PC-9 (cell line): Measurements from ENCODE around the gene C16orf86. TPM values are rescaled to one million over a fixed set of nuclear protein-coding genes. Genes with fewer than 3 reads are reported as not detected.

ENCODE experiments used
- BruUV-seq: library from RNA; stranded (reverse); fragments of 400-500 nt; replicated peaks from 2 replicates; lab custom pipeline; 2021; lab: Mats Ljungman, UMichigan
- CTCF ChIA-PET: fragments of 300-600 bp; sonication (Branson Sonifier 250); formaldehyde crosslinking; loops from one replicate; lab custom pipeline; 2022; ENCODE audit warnings: antibody characterized with exemption; lab: Charles Lee
- POLR2A ChIA-PET: fragments of 300-600 bp; sonication (Branson Sonifier 250); formaldehyde crosslinking; loops from one replicate; lab custom pipeline; 2022; ENCODE audit warnings: antibody characterized with exemption; ENCODE audit not compliant: unreplicated experiment; lab: Charles Lee
- DNase-seq, 2 experiments: peaks; one replicate each; pipeline versions ENCODE4 v3.0.0 to v3.0.0-alpha.2; 2015 to 2022; ENCODE audit warnings: mixed read lengths in 1 of 2
- H2AFZ ChIP-seq: fragments of 200-600 bp; sonication (generic); 2 replicates; pipeline ENCODE4 v1.8.1; 2017; ENCODE audit warnings: antibody characterized with exemption
- H3F3A ChIP-seq: fragments of 200-600 bp; sonication (generic); 2 replicates; pipeline ENCODE4 v1.8.1; 2017; ENCODE audit warnings: antibody characterized with exemption, mild to moderate bottlenecking, low read depth; ENCODE audit not compliant: insufficient read depth
- H3K27ac ChIP-seq: fragments of 200-600 bp; sonication (generic); 2 replicates; pipeline ENCODE4 v1.6.1; 2016; ENCODE audit warnings: mixed run types
- H3K27me3 ChIP-seq: fragments of 200-600 bp; sonication (generic); 2 replicates; pipeline ENCODE4 v1.6.1; 2016; ENCODE audit warnings: low read depth, mixed run types; ENCODE audit not compliant: insufficient read depth
- H3K36me3 ChIP-seq: fragments of 200-600 bp; sonication (generic); 2 replicates; pipeline ENCODE4 v1.6.1; 2016; ENCODE audit warnings: low read depth, mixed run types
- H3K4me1 ChIP-seq: fragments of 200-600 bp; sonication (generic); replicated peaks from 2 replicates; pipeline ENCODE4 v1.6.1; 2016; ENCODE audit warnings: mixed run types; ENCODE audit not compliant: insufficient read depth
- H3K4me2 ChIP-seq: fragments of 200-600 bp; sonication (generic); 2 replicates; pipeline ENCODE4 v1.6.1; 2017; ENCODE audit warnings: mixed run types
- H3K4me3 ChIP-seq: fragments of 200-600 bp; sonication (generic); 2 replicates; pipeline ENCODE4 v1.6.1; 2016; ENCODE audit warnings: mixed run types
- H3K79me2 ChIP-seq: fragments of 200-600 bp; sonication (generic); 2 replicates; pipeline ENCODE4 v1.6.1; 2017; ENCODE audit warnings: low read depth, mixed run types
- H3K9me2 ChIP-seq: fragments of 200-600 bp; sonication (generic); 2 replicates; pipeline ENCODE4 v1.8.1; 2017; ENCODE audit warnings: mild to moderate bottlenecking; ENCODE audit not compliant: insufficient read depth
- H3K9me3 ChIP-seq: fragments of 200-600 bp; sonication (generic); 2 replicates; pipeline ENCODE4 v1.8.1; 2016; ENCODE audit warnings: low read depth; ENCODE audit not compliant: insufficient read depth
- H4K20me1 ChIP-seq: fragments of 200-600 bp; sonication (generic); 2 replicates; pipeline ENCODE4 v1.8.1; 2017; ENCODE audit not compliant: insufficient read depth
- EZH2 ChIP-seq: fragments of 200-600 bp; sonication (generic); IDR thresholded peaks from 2 replicates; pipeline ENCODE4 v1.8.0; 2017; ENCODE audit warnings: antibody characterized with exemption, low read depth
- intact Hi-C: fragments of 100-400 bp; cut with micrococcal nuclease; formaldehyde crosslinking; loops from one replicate; pipeline ENCODE4 v1.10.0; 2022; ENCODE audit not compliant: unreplicated experiment
- total RNA-seq: library from RNA; stranded (reverse); gene quantifications from 2 replicates; pipeline ENCODE4 v1.2.3, GENCODE V29; 2021
- TF ChIP-seq, protein P1 (sequence below): fragments of 200-600 bp; sonication (generic); conservative IDR thresholded peaks from 2 replicates; pipeline ENCODE4 v1.6.1; 2017; ENCODE audit warnings: mixed run types, antibody characterized with exemption, mild to moderate bottlenecking, moderate library complexity

The C16orf86 gene
- total RNA-seq, 1 experiment from 2014 or later: 0.46 TPM

DNA sequence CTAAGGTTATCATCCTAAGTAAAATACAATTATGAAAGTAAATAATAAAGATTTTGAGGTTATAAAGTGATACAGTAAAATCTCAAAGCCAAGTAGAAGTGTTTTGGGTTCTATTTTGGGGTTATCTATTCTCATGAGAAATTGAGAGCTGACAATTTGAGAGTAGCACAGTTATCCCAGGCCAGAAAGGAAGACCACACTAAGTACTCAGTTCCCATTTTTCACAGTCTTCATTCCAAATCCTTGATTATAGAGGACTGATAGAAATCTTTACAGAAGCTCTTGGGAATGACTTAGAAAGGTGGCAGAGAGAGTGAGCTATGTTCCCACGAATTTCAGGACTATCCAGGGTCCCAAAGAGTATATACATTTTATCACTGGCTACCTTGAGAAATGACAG lies 47.9 kb downstream of the C16orf86 start:
- DNase-seq: no peak
- Histone ChIP-seq H3K27ac (no peak overlapping the region), H3K9me3 (no peaks in the 10 kb centered on the region), H3K79me2 (peaks cover 67% of the 10 kb centered on the region), H4K20me1 (peaks cover 6% of the 10 kb centered on the region; the same call in 1 of the 2 replicates), H3K4me1 (peaks cover 11% of the 10 kb centered on the region), H3K27me3 (no peaks in the 10 kb centered on the region), H3K36me3 (no peaks in the 10 kb centered on the region), H3K4me3 (no peak overlapping the region), H3F3A (no peaks in the 10 kb centered on the region), H3K9me2 (no peaks in the 10 kb centered on the region), H3K4me2 (no peak overlapping the region), H2AFZ (no peak overlapping the region)
- ChIA-PET POLR2A (no interaction called here), CTCF (interaction anchor here (0.6 kb wide), 1 partner anchor 214 kb away, joined by 8 read pairs; no protein-coding TSS in a partner anchor)
- TF ChIP-seq EZH2: no peak
- TF ChIP-seq, protein P1, sequence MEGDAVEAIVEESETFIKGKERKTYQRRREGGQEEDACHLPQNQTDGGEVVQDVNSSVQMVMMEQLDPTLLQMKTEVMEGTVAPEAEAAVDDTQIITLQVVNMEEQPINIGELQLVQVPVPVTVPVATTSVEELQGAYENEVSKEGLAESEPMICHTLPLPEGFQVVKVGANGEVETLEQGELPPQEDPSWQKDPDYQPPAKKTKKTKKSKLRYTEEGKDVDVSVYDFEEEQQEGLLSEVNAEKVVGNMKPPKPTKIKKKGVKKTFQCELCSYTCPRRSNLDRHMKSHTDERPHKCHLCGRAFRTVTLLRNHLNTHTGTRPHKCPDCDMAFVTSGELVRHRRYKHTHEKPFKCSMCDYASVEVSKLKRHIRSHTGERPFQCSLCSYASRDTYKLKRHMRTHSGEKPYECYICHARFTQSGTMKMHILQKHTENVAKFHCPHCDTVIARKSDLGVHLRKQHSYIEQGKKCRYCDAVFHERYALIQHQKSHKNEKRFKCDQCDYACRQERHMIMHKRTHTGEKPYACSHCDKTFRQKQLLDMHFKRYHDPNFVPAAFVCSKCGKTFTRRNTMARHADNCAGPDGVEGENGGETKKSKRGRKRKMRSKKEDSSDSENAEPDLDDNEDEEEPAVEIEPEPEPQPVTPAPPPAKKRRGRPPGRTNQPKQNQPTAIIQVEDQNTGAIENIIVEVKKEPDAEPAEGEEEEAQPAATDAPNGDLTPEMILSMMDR: no peak
- intact Hi-C loops: no loop called here
- no TSS peak for BruUV-seq

DNA sequence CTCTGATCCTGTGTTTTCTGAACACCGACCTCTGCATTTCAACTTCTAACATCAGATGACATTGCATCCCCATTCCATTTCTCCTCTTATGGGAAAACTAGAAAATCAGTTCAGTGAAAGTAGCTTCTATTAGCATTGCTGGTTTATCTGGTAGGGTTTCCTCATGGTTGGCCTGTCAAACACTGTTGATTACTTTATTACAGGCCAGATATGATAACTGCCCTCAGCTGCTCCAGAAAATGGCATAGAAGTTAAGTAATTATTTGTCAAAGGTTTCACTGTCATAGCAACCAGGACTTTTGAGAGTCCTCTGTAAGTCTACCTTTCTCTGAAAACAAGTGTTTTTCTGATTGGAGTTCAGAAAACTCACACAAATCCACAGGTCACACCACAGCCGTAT lies 49.5 kb downstream of the C16orf86 start:
- CTCF ChIA-PET: no interaction called here
- no peaks in the 10 kb centered on the region for H3K36me3 ChIP-seq
- no peaks in the 10 kb centered on the region for H3K27me3 ChIP-seq
- no peaks in the 10 kb centered on the region; the same call in 1 of the 2 replicates for H3F3A ChIP-seq
- DNase-seq: no peak
- H3K9me3 ChIP-seq: no peaks in the 10 kb centered on the region
- no peak overlapping the region for H3K4me2 ChIP-seq
- intact Hi-C loops: loop anchor here (5.0 kb wide), 1 partner anchor 141 kb away; no protein-coding TSS in a partner anchor
- peaks cover 62% of the 10 kb centered on the region for H3K79me2 ChIP-seq
- TF ChIP-seq, protein P1: no peak
- no peak for TF ChIP-seq EZH2
- no peak overlapping the region for H3K27ac ChIP-seq
- H2AFZ ChIP-seq: no peak overlapping the region
- H3K4me3 ChIP-seq: no peak overlapping the region
- peaks cover 6% of the 10 kb centered on the region; the same call in 1 of the 2 replicates for H4K20me1 ChIP-seq
- POLR2A ChIA-PET: no interaction called here
- no TSS peak for BruUV-seq
- peaks cover 19% of the 10 kb centered on the region for H3K4me1 ChIP-seq
- no peaks in the 10 kb centered on the region for H3K9me2 ChIP-seq

Other genes starting within 250 kb of the C16orf86 start
- gene HSD11B2, start 235.7 kb upstream of the C16orf86 start, total RNA-seq: 5.0 and 5.3 TPM in 2 replicates
- 51.5 and 61.0 TPM in 2 replicates for gene ATP6V0D1, start 185.7 kb upstream of the C16orf86 start, total RNA-seq
- gene AGRP, start 183.3 kb upstream of the C16orf86 start, total RNA-seq: not detected in 2 replicates
- 76.7 and 113 TPM in 2 replicates for gene RIPOR1, start 138.0 kb upstream of the C16orf86 start, total RNA-seq
- 35.3 and 39.0 TPM in 2 replicates for gene CTCF, start 104.3 kb upstream of the C16orf86 start, total RNA-seq
- gene CARMIL2, start 21.7 kb upstream of the C16orf86 start, total RNA-seq: 0.87 and 1.5 TPM in 2 replicates
- gene ACD, start 6.6 kb upstream of the C16orf86 start, total RNA-seq: 34.7 and 38.9 TPM in 2 replicates
- gene PARD6A, start 5.9 kb upstream of the C16orf86 start, total RNA-seq: 4.4 and 8.1 TPM in 2 replicates
- gene ENKD1, start 64 bp upstream of the C16orf86 start, total RNA-seq: 20.8 and 21.6 TPM in 2 replicates
- gene GFOD2, start 52.5 kb downstream of the C16orf86 start, total RNA-seq: 17.6 and 20.4 TPM in 2 replicates
- 16.1 and 21.0 TPM in 2 replicates for gene RANBP10, start 139.7 kb downstream of the C16orf86 start, total RNA-seq
- gene TSNAXIP1, start 140.1 kb downstream of the C16orf86 start, total RNA-seq: 1.9 and 2.2 TPM in 2 replicates
- gene THAP11, start 175.5 kb downstream of the C16orf86 start, total RNA-seq: 18.9 and 23.2 TPM in 2 replicates
- gene NUTF2, start 180.1 kb downstream of the C16orf86 start, total RNA-seq: 94.2 and 147 TPM in 2 replicates
- gene CENPT, start 180.9 kb downstream of the C16orf86 start, total RNA-seq: 32.7 and 33.8 TPM in 2 replicates
- 48.8 and 52.7 TPM in 2 replicates for gene EDC4, start 206.2 kb downstream of the C16orf86 start, total RNA-seq
- 1.3 TPM in 1 of 2 replicates, not detected in the other for gene NRN1L, start 218.1 kb downstream of the C16orf86 start, total RNA-seq
- gene PSKH1, start 226.4 kb downstream of the C16orf86 start, total RNA-seq: 25.8 and 28.4 TPM in 2 replicates